GM23248 (cell line): ENCODE data around the gene FBXO27. TPM values are rescaled to one million over a fixed set of nuclear protein-coding genes. Genes with fewer than 3 reads are reported as not detected.
"Not testable (repeated sequence)": the region's sequence is repeated elsewhere in the genome, so short reads cannot be mapped to it uniquely, and the experiment has no call there.

Experiments
- DNase-seq: peaks from one replicate; pipeline ENCODE4 v3.0.0-alpha.2; 2015
- H2AFZ ChIP-seq: fragments of 200-600 bp; sonication (generic); 2 replicates; pipeline ENCODE4 v1.6.1; 2016; ENCODE audit warnings: antibody characterized with exemption
- H3F3A ChIP-seq: fragments of 200-600 bp; sonication (generic); 2 replicates; pipeline ENCODE4 v1.6.1; 2016; ENCODE audit warnings: mild to moderate bottlenecking, antibody characterized with exemption, mixed run types; ENCODE audit not compliant: insufficient read depth
- H3K27ac ChIP-seq: fragments of 200-600 bp; sonication (generic); 2 replicates; pipeline ENCODE4 v1.5.1; 2016; ENCODE audit warnings: mild to moderate bottlenecking
- H3K27me3 ChIP-seq: fragments of 200-600 bp; sonication (generic); replicated peaks from 2 replicates; pipeline ENCODE4 v1.6.1; 2016; ENCODE audit warnings: mild to moderate bottlenecking; ENCODE audit not compliant: insufficient read depth
- H3K36me3 ChIP-seq: fragments of 200-600 bp; sonication (generic); 2 replicates; pipeline ENCODE4 v1.6.1; 2016; ENCODE audit warnings: low read depth, mild to moderate bottlenecking
- H3K4me1 ChIP-seq: fragments of 200-600 bp; sonication (generic); 2 replicates; pipeline ENCODE4 v1.6.1; 2016; ENCODE audit warnings: mild to moderate bottlenecking; ENCODE audit not compliant: insufficient read depth
- H3K4me2 ChIP-seq: fragments of 200-600 bp; sonication (generic); one replicate; pipeline ENCODE4 v1.6.1; 2016; ENCODE audit warnings: mild to moderate bottlenecking; ENCODE audit not compliant: unreplicated experiment
- H3K4me3 ChIP-seq: fragments of 200-600 bp; sonication (generic); 2 replicates; pipeline ENCODE4 v1.5.1; 2016; ENCODE audit warnings: mild to moderate bottlenecking
- H3K79me2 ChIP-seq: fragments of 200-600 bp; sonication (generic); 2 replicates; pipeline ENCODE4 v1.6.1; 2016; ENCODE audit warnings: mild to moderate bottlenecking; ENCODE audit not compliant: insufficient read depth
- H3K9ac ChIP-seq: fragments of 200-600 bp; sonication (generic); 2 replicates; pipeline ENCODE4 v1.6.1; 2016; ENCODE audit warnings: mild to moderate bottlenecking
- H3K9me2 ChIP-seq: fragments of 200-600 bp; sonication (generic); 2 replicates; pipeline ENCODE4 v1.6.1; 2016; ENCODE audit warnings: mixed run types, mild to moderate bottlenecking, moderate library complexity; ENCODE audit not compliant: insufficient read depth
- H3K9me3 ChIP-seq: fragments of 200-600 bp; sonication (generic); one replicate; pipeline ENCODE4 v1.6.1; 2017; ENCODE audit warnings: low read depth
- H4K20me1 ChIP-seq: fragments of 200-600 bp; sonication (generic); 2 replicates; pipeline ENCODE4 v1.6.0; 2016; ENCODE audit not compliant: insufficient read depth
- EZH2 ChIP-seq: fragments of 200-600 bp; sonication (generic); IDR thresholded peaks from 2 replicates; pipeline ENCODE4 v1.6.1; 2018; ENCODE audit warnings: antibody characterized with exemption, mild to moderate bottlenecking; ENCODE audit not compliant: insufficient read depth, poor library complexity, severe bottlenecking
- EZH2phosphoT487 ChIP-seq: fragments of 200-600 bp; sonication (generic); IDR thresholded peaks from 2 replicates; pipeline ENCODE4 v1.6.1; 2018; ENCODE audit warnings: antibody characterized with exemption, moderate library complexity, mild to moderate bottlenecking, low read depth; ENCODE audit not compliant: insufficient read depth
- whole genome bisulfite sequencing, 2 experiments: methylation state at CpG; one replicate each; pipeline ENCODE4 v1.1.6; 2015 to 2017; ENCODE audit warnings: low lambda C conversion rate in 2 of 2, low coverage in 1 of 2; ENCODE audit errors: missing lambda C conversion rate in 2 of 2; 5-methylcytosine and 5-hydroxymethylcytosine counted together
- in situ Hi-C: fragments of 300-500 bp; cut with MboI; formaldehyde crosslinking; loops from 2 replicates; pipeline ENCODE4 v1.15.0; 2020
- polyA plus RNA-seq: library from polyadenylated mRNA; unstranded; fragments of >200 nt; fragmentation: Nextera tagmentation; extraction: Ambion mirVana; gene quantifications from 2 replicates; pipeline ENCODE4 v1.2.1, GENCODE V29; 2016
- total RNA-seq: library from RNA; depleted of rRNA; stranded (reverse); fragments of >200 nt; shearing (Covaris generic); gene quantifications from 2 replicates; pipeline ENCODE4 v1.2.3, GENCODE V29; 2014

Gene FBXO27
- total and polyA plus RNA-seq, 2 experiments from 2014 or later, result 0.54 to 4.0 TPM

DNA sequence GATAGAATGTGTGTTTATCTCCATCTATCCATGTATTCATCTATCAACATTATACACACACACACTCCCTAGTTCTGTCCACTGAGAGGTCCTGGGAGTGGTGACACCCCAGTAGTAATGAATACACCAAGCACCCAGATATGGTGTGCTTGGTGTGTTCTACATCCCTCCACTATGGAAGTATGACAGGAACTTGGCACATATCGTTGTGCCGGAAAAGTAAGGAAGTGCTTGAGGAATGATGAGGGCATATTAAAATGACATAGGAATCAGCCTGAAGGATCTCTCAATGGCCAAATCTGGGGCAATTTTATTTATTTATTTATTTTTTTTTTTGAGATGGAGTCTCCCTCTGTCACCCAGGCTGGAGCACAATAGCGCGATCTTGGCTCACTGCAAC lies 28.6 kb downstream of the FBXO27 start:
- in situ Hi-C loops, result no loop called here
- no peaks in the 10 kb centered on the region for H3K79me2 ChIP-seq
- no peak overlapping the region for H3K4me2 ChIP-seq
- no peaks in the 10 kb centered on the region for H3F3A ChIP-seq
- H2AFZ ChIP-seq, result no peak overlapping the region
- DNase-seq, result no peak
- H4K20me1 ChIP-seq, result no peaks in the 10 kb centered on the region
- TF ChIP-seq EZH2phosphoT487 (no peak), EZH2 (no peak)
- no peaks in the 10 kb centered on the region; the same call in 1 of the 2 replicates for H3K27me3 ChIP-seq
- no peaks in the 10 kb centered on the region for H3K9me3 ChIP-seq
- H3K9ac ChIP-seq, result no peak overlapping the region
- H3K4me3 ChIP-seq, result no peak overlapping the region
- H3K36me3 ChIP-seq, result no peaks in the 10 kb centered on the region
- no peaks in the 10 kb centered on the region for H3K9me2 ChIP-seq
- no peak overlapping the region for H3K27ac ChIP-seq
- no peaks in the 10 kb centered on the region for H3K4me1 ChIP-seq
- 81 to 93% methylated on average over 4 of the region's 4 CpGs for WGBS, 2 experiments

DNA sequence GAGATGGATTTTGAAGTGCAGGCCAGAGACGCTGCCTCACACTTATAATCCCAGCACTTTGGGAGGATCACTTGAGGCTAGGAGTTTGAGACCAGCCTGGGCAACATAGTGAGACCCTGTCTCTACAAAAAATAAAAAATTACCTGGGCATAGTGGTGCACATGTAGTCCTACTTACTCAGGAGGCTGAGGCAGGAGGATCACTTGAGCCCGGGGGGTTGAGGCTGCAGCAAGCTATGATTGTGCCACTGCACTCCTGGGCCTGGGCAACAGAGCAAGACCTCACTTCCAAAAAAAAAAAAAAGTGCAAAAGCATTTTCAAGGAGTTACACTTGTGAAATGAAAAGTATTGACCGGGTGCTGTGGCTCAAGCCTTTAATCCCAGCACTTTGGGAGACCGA lies 29.2 kb downstream of the FBXO27 start:
- Histone ChIP-seq H2AFZ (no peak overlapping the region), H3K27ac (no peak overlapping the region), H3K4me1 (no peaks in the 10 kb centered on the region), H3K9me2 (no peaks in the 10 kb centered on the region), H3K4me2 (no peak overlapping the region), H3K4me3 (no peak overlapping the region), H4K20me1 (no peaks in the 10 kb centered on the region), H3K79me2 (no peaks in the 10 kb centered on the region), H3K27me3 (no peaks in the 10 kb centered on the region; the same call in 1 of the 2 replicates), H3K9ac (no peak overlapping the region), H3F3A (no peaks in the 10 kb centered on the region), H3K36me3 (no peaks in the 10 kb centered on the region), H3K9me3 (no peaks in the 10 kb centered on the region)
- in situ Hi-C loops, result no loop called here
- DNase-seq, result no peak
- TF ChIP-seq EZH2 (no peak), EZH2phosphoT487 (no peak)
- WGBS, 2 experiments, result 38 to 42% methylated on average over 4 of the region's 4 CpGs

DNA sequence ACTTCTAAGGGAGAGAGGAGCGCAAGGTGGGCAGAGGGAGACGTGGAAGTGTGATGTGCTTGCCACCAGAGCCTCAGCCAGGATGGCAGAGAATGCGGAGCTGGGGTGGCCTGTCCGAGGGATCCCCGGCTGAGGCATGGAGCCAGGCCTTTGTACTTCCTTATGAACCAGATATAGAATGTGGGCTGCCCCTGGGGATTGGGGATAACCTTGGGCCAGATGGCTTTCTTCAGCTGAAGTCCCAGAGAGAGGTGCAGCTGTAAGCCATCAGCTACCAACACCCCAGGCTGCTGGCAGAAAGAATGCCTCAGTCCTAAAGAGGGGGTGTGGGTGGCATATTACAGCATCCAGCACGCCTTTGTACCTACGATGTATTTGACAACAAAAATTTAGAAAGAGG lies 31.3 kb downstream of the FBXO27 start:
- no peaks in the 10 kb centered on the region for H3K27me3 ChIP-seq
- no peak overlapping the region for H2AFZ ChIP-seq
- no peaks in the 10 kb centered on the region for H3K36me3 ChIP-seq
- no peak overlapping the region for H3K4me3 ChIP-seq
- no peak for TF ChIP-seq EZH2
- no peak for TF ChIP-seq EZH2phosphoT487
- H3K9ac ChIP-seq, result no peak overlapping the region
- H3K9me2 ChIP-seq, result no peaks in the 10 kb centered on the region
- H3F3A ChIP-seq, result no peaks in the 10 kb centered on the region
- H3K4me1 ChIP-seq, result no peaks in the 10 kb centered on the region
- no peak overlapping the region for H3K27ac ChIP-seq
- 23% methylated on average over 7 of the region's 7 CpGs for WGBS, 2 experiments
- no peaks in the 10 kb centered on the region for H4K20me1 ChIP-seq
- in situ Hi-C loops, result no loop called here
- H3K9me3 ChIP-seq, result no peaks in the 10 kb centered on the region
- H3K79me2 ChIP-seq, result no peaks in the 10 kb centered on the region
- DNase-seq, result no peak
- no peak overlapping the region for H3K4me2 ChIP-seq

DNA sequence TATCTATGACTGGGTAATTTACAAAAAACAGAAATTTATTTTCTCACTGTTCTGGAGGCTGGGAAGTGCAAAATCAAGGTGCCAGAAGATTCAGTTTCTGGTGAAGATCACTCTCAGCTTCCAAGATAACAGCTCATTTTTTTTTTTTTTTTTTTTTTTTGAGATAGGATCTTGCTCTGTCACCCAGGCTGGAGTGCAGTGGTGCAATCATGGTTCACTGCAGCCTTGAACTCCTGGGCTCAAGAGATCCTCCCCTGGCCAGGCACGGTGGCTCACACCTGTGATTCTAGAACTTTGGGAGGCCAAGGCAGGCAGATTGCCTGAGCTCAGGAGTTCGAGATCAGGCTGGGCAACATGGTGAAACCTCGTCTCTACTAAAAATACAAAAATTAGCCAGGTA lies 34.8 kb downstream of the FBXO27 start:
- in situ Hi-C loops, result not testable (repeated sequence)

DNA sequence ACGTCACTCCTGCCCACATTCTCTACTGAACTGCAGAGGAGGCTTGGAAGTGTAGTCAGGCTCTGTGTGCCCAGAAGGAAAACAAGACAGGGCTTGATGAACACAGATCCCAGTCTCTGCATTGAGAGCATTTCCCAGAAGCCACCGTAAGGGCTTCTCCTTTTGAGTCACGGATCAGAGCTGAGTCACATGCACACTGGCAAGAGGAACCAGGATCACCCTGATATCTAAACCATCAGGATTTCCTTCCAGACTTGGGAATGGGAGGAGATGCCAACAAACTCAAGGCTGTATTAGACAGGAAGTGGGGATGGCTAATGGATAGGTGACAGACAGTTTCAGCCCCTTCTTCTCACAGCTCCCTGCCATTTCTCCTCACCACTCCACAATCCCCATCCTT lies 39.1 kb downstream of the FBXO27 start:
- peak; percentile 88 for DNase-seq

More for the DNA sequence above, 34.8 kb downstream of the FBXO27 start:
- not testable (repeated sequence) for H3K36me3 ChIP-seq, H3K27ac ChIP-seq, H3K9me2 ChIP-seq, H3K9ac ChIP-seq, H3K4me3 ChIP-seq, H2AFZ ChIP-seq, DNase-seq, H3K4me1 ChIP-seq, H3K79me2 ChIP-seq, H4K20me1 ChIP-seq, H3K4me2 ChIP-seq, H3K9me3 ChIP-seq, H3K27me3 ChIP-seq
- 76 to 78% methylated on average over 3 of the region's 3 CpGs for WGBS, 2 experiments
- H3F3A ChIP-seq, result peaks cover 11% of the 10 kb centered on the region; the same call in 1 of the 2 replicates

More for the DNA sequence above, 39.1 kb downstream of the FBXO27 start:
- H3F3A ChIP-seq, result peaks cover 11% of the 10 kb centered on the region; the same call in 1 of the 2 replicates
- 26 to 31% methylated on average over 3 of the region's 3 CpGs for WGBS, 2 experiments
- no peaks in the 10 kb centered on the region for H3K9me3 ChIP-seq
- peak overlapping the region; percentile 76 for H2AFZ ChIP-seq
- no peak for TF ChIP-seq EZH2
- TF ChIP-seq EZH2phosphoT487, result no peak
- H4K20me1 ChIP-seq, result no peaks in the 10 kb centered on the region
- peaks cover 11% of the 10 kb centered on the region for H3K4me1 ChIP-seq
- H3K27me3 ChIP-seq, result no peaks in the 10 kb centered on the region
- no peak overlapping the region for H3K4me3 ChIP-seq
- H3K79me2 ChIP-seq, result no peaks in the 10 kb centered on the region
- no peaks in the 10 kb centered on the region for H3K9me2 ChIP-seq
- H3K27ac ChIP-seq, result peak overlapping the region; percentile 46
- no peak overlapping the region for H3K4me2 ChIP-seq
- no peak overlapping the region for H3K9ac ChIP-seq
- no peaks in the 10 kb centered on the region for H3K36me3 ChIP-seq
- in situ Hi-C loops, result no loop called here
